Kidney epithelial cell (primary cell): ENCODE results near the gene RASAL2. TPM values are rescaled to one million over a fixed set of nuclear protein-coding genes. Genes with fewer than 3 reads are reported as not detected.
A peak's percentile ranks its signal among the peaks of the same experiment; 100 is the strongest.

Source experiments
- DNase-seq: peaks from one replicate; pipeline ENCODE4 v3.0.0-alpha.2; 2010; ENCODE audit warnings: low read depth
- H3K27me3 ChIP-seq: 2 replicates; pipeline ENCODE4 v1.6.0; 2011; ENCODE audit warnings: low read length; ENCODE audit not compliant: control insufficient read depth, insufficient read depth
- H3K36me3 ChIP-seq: 2 replicates; pipeline ENCODE4 v1.5.1; 2011; ENCODE audit warnings: low read length; ENCODE audit not compliant: control insufficient read depth, insufficient read depth
- H3K4me3 ChIP-seq: 2 replicates; pipeline ENCODE4 v1.5.1; 2011; ENCODE audit warnings: low read depth, mild to moderate bottlenecking, control low read depth, low read length
- total RNA-seq: library from RNA; depleted of rRNA; stranded (reverse); fragments of >200 nt; gene quantifications from 2 replicates; pipeline ENCODE4 v1.2.3, GENCODE V29; 2015
- TF ChIP-seq, protein P1 (sequence below): IDR thresholded peaks from 2 replicates; pipeline ENCODE4 v1.5.1; 2011; ENCODE audit warnings: mild to moderate bottlenecking, moderate library complexity, low read length, control low read depth, inconsistent platforms; ENCODE audit not compliant: insufficient read depth, poor library complexity, severe bottlenecking

The RASAL2 gene
- total RNA-seq, 1 donor from 2014 or later: 18.3 TPM

DNA sequence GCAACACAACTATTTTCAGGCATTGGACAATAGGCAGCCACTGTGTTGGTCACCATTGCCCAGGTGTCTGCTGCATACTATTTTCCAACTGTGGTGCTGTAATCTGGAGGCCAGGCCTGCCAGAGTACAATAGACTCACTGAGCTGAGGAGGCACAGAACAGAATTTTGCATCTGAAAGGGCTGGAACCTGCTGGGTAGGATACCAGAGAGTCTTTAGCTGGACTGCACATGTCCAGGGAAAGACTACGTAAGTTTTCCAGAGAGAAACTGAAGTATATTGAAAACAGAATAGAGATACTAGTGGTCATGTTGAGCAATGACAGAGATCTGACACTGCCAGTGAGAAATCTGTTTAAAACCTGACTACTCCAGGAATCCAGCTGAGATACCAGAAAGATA is 200.8 kb downstream of the RASAL2 start:
- TF ChIP-seq, protein P1, sequence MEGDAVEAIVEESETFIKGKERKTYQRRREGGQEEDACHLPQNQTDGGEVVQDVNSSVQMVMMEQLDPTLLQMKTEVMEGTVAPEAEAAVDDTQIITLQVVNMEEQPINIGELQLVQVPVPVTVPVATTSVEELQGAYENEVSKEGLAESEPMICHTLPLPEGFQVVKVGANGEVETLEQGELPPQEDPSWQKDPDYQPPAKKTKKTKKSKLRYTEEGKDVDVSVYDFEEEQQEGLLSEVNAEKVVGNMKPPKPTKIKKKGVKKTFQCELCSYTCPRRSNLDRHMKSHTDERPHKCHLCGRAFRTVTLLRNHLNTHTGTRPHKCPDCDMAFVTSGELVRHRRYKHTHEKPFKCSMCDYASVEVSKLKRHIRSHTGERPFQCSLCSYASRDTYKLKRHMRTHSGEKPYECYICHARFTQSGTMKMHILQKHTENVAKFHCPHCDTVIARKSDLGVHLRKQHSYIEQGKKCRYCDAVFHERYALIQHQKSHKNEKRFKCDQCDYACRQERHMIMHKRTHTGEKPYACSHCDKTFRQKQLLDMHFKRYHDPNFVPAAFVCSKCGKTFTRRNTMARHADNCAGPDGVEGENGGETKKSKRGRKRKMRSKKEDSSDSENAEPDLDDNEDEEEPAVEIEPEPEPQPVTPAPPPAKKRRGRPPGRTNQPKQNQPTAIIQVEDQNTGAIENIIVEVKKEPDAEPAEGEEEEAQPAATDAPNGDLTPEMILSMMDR: no peak
- no peaks in the 10 kb centered on the region for H3K36me3 ChIP-seq
- no peaks in the 10 kb centered on the region for H3K27me3 ChIP-seq
- H3K4me3 ChIP-seq: no peak overlapping the region
- no peak for DNase-seq

DNA sequence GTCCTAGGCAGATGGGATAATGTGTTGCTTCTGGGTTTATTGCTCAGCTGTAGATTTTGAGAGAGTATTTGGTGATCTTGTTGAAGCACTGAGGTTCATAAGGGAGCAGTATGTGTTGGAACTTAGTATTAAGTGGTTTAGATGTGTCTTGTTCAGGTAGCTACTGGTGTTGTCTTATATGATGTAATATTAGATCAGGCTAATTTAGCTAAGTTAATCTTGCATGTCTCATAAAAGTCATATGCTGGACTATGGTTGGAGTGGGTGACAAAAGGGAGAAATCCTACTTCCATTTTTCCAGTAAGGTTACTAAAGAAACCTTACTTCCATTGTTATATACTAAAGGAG is 206.4 kb downstream of the RASAL2 start:
- no peak for DNase-seq
- Histone ChIP-seq H3K36me3 (no peaks in the 10 kb centered on the region), H3K27me3 (no peaks in the 10 kb centered on the region), H3K4me3 (no peak overlapping the region)
- TF ChIP-seq, protein P1: no peak

DNA sequence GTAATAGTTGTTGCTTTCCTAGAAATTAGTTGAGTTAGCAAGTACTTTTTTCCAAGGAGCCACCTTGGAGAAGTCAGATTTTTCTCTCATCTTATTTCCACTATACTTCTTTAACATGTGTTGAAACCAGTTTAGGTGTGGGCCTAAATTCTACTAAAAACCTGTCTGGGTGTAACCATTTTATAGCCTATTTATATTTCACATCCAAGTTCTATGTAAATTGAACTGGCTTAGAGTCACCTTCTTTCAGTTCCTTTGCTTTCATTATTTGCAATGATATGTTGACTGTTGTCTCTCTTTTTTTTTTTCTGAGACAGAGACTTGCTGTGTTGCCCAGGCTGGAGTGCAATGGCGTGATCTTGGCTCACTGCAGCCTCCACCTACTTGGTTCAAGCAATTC is 207.2 kb downstream of the RASAL2 start:
- no peaks in the 10 kb centered on the region for H3K27me3 ChIP-seq
- H3K4me3 ChIP-seq: no peak overlapping the region
- no peak for DNase-seq
- H3K36me3 ChIP-seq: no peaks in the 10 kb centered on the region
- TF ChIP-seq, protein P1: no peak

DNA sequence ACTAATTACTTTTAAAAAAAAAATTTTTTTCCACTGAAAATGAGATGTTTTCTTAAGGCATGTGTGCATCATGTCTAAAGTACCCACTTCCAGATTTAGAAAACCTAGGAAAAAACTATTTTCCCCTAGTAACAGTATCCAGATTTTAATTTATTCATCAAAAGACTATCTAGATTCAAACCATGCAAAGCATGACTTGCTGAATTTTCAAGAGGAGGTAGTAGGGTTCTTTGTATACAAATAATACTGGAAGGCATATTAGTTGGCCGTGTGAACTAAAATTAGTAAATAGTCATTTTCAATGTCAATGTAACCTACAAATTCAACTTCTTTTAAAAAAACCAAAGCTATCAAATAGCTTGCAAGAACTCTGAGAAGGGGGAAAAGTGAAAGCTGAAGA is 213.4 kb downstream of the RASAL2 start:
- H3K27me3 ChIP-seq: no peaks in the 10 kb centered on the region
- H3K4me3 ChIP-seq: no peak overlapping the region
- no peak for DNase-seq
- TF ChIP-seq, protein P1: no peak
- H3K36me3 ChIP-seq: no peaks in the 10 kb centered on the region

DNA sequence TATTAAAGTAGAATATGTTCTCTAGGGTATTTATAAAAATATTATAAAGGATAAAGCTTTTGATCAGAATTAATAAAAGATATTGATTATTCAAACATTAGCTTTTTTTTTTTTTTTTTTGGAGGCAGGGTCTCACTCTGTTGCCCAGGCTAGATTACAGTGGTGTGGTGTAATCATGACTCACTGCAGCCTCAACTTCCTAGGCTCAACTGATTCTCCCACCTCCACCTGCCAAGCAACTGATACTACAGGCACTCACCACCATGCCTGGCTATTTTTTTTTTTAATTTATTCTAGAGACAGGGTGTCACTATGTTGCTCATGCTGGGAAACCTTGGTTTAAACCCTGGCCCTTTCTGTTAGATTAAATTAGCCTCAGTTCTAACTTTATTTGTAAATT is 214.5 kb downstream of the RASAL2 start:
- no peak for DNase-seq
- Histone ChIP-seq H3K27me3 (no peaks in the 10 kb centered on the region), H3K4me3 (no peak overlapping the region)

DNA sequence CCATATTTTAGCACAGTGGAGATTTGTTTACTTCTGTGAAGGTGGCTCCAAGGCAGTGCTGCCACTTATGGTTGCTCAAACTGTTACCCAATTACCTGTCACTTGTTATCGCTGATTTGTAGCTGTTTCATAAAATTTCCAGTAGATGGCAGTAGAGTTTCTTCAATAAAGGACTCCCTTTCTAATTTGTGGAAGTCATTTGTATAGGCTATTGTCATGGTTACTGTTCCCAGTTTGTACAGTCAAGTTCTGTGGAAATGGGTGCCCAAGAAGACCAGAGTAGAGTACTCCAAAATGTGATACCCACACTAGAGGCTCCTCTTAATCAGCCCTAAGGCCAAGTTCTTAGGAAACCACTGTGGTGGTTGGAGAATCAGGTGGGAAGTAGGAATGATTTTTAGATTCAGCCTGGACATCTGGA is 216.8 kb downstream of the RASAL2 start:
- no peaks in the 10 kb centered on the region for H3K36me3 ChIP-seq
- TF ChIP-seq, protein P1: peak; percentile 49
- DNase-seq: peak; percentile 39
- H3K4me3 ChIP-seq: no peak overlapping the region
- no peaks in the 10 kb centered on the region for H3K27me3 ChIP-seq

More for the DNA sequence above, 214.5 kb downstream of the RASAL2 start:
- TF ChIP-seq, protein P1: no peak
- no peaks in the 10 kb centered on the region for H3K36me3 ChIP-seq
